ENCODE results near the gene PORCN. TPM values are rescaled to one million over a fixed set of nuclear protein-coding genes. Genes with fewer than 3 reads are reported as not detected.

The PORCN gene
- total and polyA plus RNA-seq, 2 of the 4 experiments (the other 2 are of a cell fraction), result 4.1 to 10.1 TPM

DNA sequence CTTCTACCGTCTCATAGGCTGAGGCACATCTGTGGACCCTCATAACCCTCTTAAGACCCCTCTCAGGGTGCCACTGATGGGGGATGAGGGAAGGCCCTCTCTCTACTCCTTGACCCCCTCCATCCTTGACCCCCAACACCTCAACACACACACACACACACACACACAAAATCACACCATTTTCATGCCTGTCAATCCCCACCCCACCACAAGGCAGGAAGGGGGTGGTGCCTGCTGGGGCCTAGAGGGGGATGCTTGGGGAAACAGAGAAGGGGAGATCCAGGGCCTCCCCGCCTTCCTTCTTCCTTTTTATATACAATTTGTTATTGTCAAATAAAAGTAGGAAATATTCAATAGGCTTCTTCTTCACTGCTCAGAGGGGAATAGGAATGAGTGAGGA lies 11.7 kb downstream of the PORCN start:
- dilution Hi-C loops (cut with HindIII; ENCODE audit: low sequenced_read_pairs, unreplicated experiment), result no loop called here
- H3K56ac ChIP-seq (ENCODE audit: extremely low read depth, insufficient read depth, low read length), result no peak overlapping the region
- no CpG with 5 or more reads among the region's 2 CpGs for WGBS, 2 experiments (ENCODE audit: extremely low coverage in 2 of 2, insufficient read length in 1 of 2)
- no peak overlapping the region for H4K5ac ChIP-seq (ENCODE audit: low read depth, low read length)
- no peak overlapping the region for H4K8ac ChIP-seq (ENCODE audit: low read depth in 2 of 2, low read length in 2 of 2)
- 0 out of 2 replicates have a peak, but pooled peaks cover 2% of the 10 kb centered on the region for H3K4me1 ChIP-seq (ENCODE audit: control insufficient read depth, insufficient read depth, low read length)
- no peak overlapping the region for H2AK9ac ChIP-seq (replicated peaks; ENCODE audit: low read depth, low read length, poor library complexity)
- H3K79me1 ChIP-seq (ENCODE audit: low read depth in 1 of 2, low read length in 2 of 2), result peaks cover 3 to 6% of the 10 kb centered on the region in 2 experiments; a peak in 3 of 4 replicates
- in situ Hi-C loops (cut with MboI; ENCODE audit: low sequenced_read_pairs), result no loop called here
- H2BK120ac ChIP-seq (ENCODE audit: low read depth, low read length), result no peak overlapping the region
- ATAC-seq (ENCODE audit: low read depth) (no peak), DNase-seq (no peak)
- H2BK5ac ChIP-seq (ENCODE audit: low read depth, low read length, poor library complexity, severe bottlenecking), result no peak overlapping the region
- no peak overlapping the region for H3K23ac ChIP-seq (ENCODE audit: low read depth, low read length)
- POLR2A ChIA-PET (ENCODE audit: unreplicated experiment), result no interaction called here
- H2BK15ac ChIP-seq (ENCODE audit: low read depth, low read length), result no peak overlapping the region
- peaks cover 3% of the 10 kb centered on the region for H3K36me3 ChIP-seq (ENCODE audit: control insufficient read depth, insufficient read depth, low read length)
- no peak overlapping the region for H3K4me3 ChIP-seq (ENCODE audit: insufficient read depth, low read depth, low read length)
- no peak overlapping the region for H3K14ac ChIP-seq (replicated peaks; ENCODE audit: low read depth, low read length)
- no TSS peak for BruUV-seq (replicated peaks)
- no peak overlapping the region for H3K9ac ChIP-seq (ENCODE audit: low read depth, low read length)
- H4K20me1 ChIP-seq (ENCODE audit: insufficient read depth, low read length), result no peaks in the 10 kb centered on the region
- intact Hi-C loops (cut with micrococcal nuclease), result no loop called here
- no peak overlapping the region for H3K18ac ChIP-seq (ENCODE audit: low read depth, low read length)
- H3K4me2 ChIP-seq (ENCODE audit: low read depth, low read length), result no peak overlapping the region
- H3K9me3 ChIP-seq (ENCODE audit: control insufficient read depth, insufficient read depth, low read length), result no peaks in the 10 kb centered on the region; the same call in 1 of the 2 replicates
- H3K4ac ChIP-seq (ENCODE audit: low read depth, low read length), result no peak overlapping the region
- no peak overlapping the region for H2BK20ac ChIP-seq (ENCODE audit: low read depth, low read length)
- H2AFZ ChIP-seq (replicated peaks; ENCODE audit: low read length, poor library complexity), result no peak overlapping the region
- H2AK5ac ChIP-seq (ENCODE audit: low read depth, low read length), result no peak overlapping the region
- H3K27me3 ChIP-seq (ENCODE audit: control insufficient read depth, insufficient read depth, low read length), result no peaks in the 10 kb centered on the region
- H3K27ac ChIP-seq (ENCODE audit: insufficient read depth, low read length), result no peak overlapping the region
- H3K9me1 ChIP-seq (ENCODE audit: insufficient read depth, low read length), result 0 out of 2 replicates have a peak, but pooled peaks cover 3% of the 10 kb centered on the region
- CTCF ChIA-PET, result no interaction called here
- no peak overlapping the region for H4K91ac ChIP-seq (ENCODE audit: insufficient read depth, low read depth, low read length)
- TF ChIP-seq MAZ (IDR thresholded peaks at IDR 0.05; ENCODE audit: borderline replicate concordance, low read depth, low read length), result no peak
- TF ChIP-seq, protein P1, sequence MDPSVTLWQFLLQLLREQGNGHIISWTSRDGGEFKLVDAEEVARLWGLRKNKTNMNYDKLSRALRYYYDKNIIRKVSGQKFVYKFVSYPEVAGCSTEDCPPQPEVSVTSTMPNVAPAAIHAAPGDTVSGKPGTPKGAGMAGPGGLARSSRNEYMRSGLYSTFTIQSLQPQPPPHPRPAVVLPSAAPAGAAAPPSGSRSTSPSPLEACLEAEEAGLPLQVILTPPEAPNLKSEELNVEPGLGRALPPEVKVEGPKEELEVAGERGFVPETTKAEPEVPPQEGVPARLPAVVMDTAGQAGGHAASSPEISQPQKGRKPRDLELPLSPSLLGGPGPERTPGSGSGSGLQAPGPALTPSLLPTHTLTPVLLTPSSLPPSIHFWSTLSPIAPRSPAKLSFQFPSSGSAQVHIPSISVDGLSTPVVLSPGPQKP (IDR thresholded peaks at IDR 0.05; ENCODE audit: borderline replicate concordance, low read depth, low read length), result no peak
